Measurements from ENCODE around the gene POP4.
A peak's percentile ranks its signal among the peaks of the same experiment; 100 is the strongest.

Gene POP4

DNA sequence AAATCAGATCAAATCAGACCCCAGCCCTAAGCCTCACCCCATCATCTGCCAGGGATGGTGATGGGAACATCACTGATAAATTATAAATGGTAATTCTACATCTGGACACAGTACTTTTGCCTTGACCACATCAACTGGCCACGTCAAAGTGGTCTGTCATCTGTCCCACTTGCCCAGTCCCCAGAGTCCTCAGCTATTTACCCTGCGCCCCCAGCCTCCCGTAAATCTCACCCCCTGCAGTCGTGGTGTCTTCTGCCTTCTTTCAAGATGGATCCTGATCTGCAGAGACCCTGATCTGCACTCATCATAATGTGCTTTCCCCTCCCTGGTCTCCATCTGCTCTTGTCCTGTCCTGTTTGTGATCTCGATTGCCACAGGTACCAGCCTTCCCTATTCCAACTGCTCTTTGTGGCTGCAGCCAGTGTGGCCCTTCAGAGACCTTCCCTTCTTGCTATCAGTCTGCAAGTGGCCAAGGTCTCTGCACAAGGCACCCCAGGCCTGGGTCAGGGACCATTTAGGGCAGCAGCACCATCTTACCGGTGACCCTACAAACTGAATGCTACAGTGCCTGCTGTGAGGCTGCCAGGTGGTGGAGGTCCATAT lies 26.7 kb upstream of the POP4 start:
- Histone ChIP-seq H3K4me1 (ENCODE audit: control insufficient read depth, insufficient read depth, low read length) (peaks cover 30% of the 10 kb centered on the region), H3K27ac (ENCODE audit: extremely low read depth, low read depth, low read length) (no peak overlapping the region), H3K4me3 (ENCODE audit: low read depth, low read length) (no peak overlapping the region), H3K9me3 (ENCODE audit: control insufficient read depth, insufficient read depth, low read depth, low read length) (no peaks in the 10 kb centered on the region), H3K36me3 (ENCODE audit: control insufficient read depth in 2 of 2, insufficient read depth in 1 of 2, low read length in 2 of 2) (no peaks in the 10 kb centered on the region)
- CTCF ChIA-PET: no interaction called here
- TF ChIP-seq ZSCAN16 (tag by site-specific recombination; IDR thresholded peaks at IDR 0.05) (no peak), ZNF23 (tag by site-specific recombination; IDR thresholded peaks at IDR 0.05; ENCODE audit: borderline replicate concordance) (no peak), EGR2 (tag by site-specific recombination; IDR thresholded peaks at IDR 0.05; ENCODE audit: low read depth) (no peak), ATF2 (tag by site-specific recombination; IDR thresholded peaks at IDR 0.05; ENCODE audit: low read depth) (no peak)
- POLR2A ChIA-PET: no interaction called here

DNA sequence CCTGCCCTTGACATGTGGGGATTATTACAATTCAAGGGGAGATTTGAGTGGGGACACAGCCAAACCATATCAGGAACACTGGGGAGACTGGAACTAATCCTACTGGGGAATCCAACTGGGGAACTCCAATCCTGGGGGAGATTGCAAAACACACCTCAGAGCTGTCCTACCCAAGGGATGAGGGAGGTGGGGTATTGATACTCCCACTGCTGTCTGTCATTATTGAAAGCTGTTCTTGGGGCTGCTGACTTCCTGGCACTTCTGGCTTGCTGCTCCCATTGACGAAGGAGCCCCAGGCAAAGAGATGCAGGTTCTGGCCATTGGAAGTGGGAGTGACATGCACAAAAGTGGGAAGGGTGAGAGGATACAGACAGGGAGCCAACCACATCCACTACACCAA lies 24.7 kb upstream of the POP4 start:
- ChIA-PET POLR2A (no interaction called here), CTCF (no interaction called here)
- Histone ChIP-seq H3K4me1 (ENCODE audit: control insufficient read depth, insufficient read depth, low read length) (peaks cover 20% of the 10 kb centered on the region), H3K27ac (ENCODE audit: extremely low read depth, low read depth, low read length) (no peak overlapping the region), H3K9me3 (ENCODE audit: control insufficient read depth, insufficient read depth, low read depth, low read length) (peaks cover 2% of the 10 kb centered on the region), H3K4me3 (ENCODE audit: low read depth, low read length) (no peak overlapping the region), H3K36me3 (ENCODE audit: control insufficient read depth in 2 of 2, insufficient read depth in 1 of 2, low read length in 2 of 2) (no peaks in the 10 kb centered on the region)
- TF ChIP-seq ZNF560 (tag by site-specific recombination; IDR thresholded peaks at IDR 0.05; ENCODE audit: borderline replicate concordance) (0 out of 2 replicates have a peak, but pooled peaks have one; percentile 7), BCL11B (tag by site-specific recombination; IDR thresholded peaks at IDR 0.05; ENCODE audit: low read depth) (no peak), ZNF37A (tag by site-specific recombination; IDR thresholded peaks at IDR 0.05) (peak; percentile 99)

GRCh38 chr19:29583196-29583999 lies 22.7 kb upstream of the POP4 start:
- Histone ChIP-seq H3K27ac (ENCODE audit: extremely low read depth, low read depth, low read length) (no peak overlapping the region), H3K36me3 (ENCODE audit: control insufficient read depth in 2 of 2, insufficient read depth in 1 of 2, low read length in 2 of 2) (no peaks in the 10 kb centered on the region), H3K9me3 (ENCODE audit: control insufficient read depth, insufficient read depth, low read depth, low read length) (peaks cover 2% of the 10 kb centered on the region), H3K4me1 (ENCODE audit: control insufficient read depth, insufficient read depth, low read length) (peaks cover 18% of the 10 kb centered on the region), H3K4me3 (ENCODE audit: low read depth, low read length) (no peak overlapping the region)
- POLR2A ChIA-PET: interaction anchor here (0.6 to 1.7 kb wide), 6 partner anchors 11 to 478 kb away, joined by 3 to 12 read pairs (median 4); partner anchors contain the start of gene POP4
- CTCF ChIA-PET: interaction anchor here (0.6 to 1.7 kb wide), 6 partner anchors 13 to 367 kb away, joined by 3 to 14 read pairs (median 3); partner anchors contain the start of gene POP4
- TF ChIP-seq ZNF600 (tag by site-specific recombination; IDR thresholded peaks at IDR 0.05): peak; percentile 51
- TF ChIP-seq GLIS1 (tag by site-specific recombination; IDR thresholded peaks at IDR 0.05): peak; percentile 96
- TF ChIP-seq ZNF202 (tag by site-specific recombination; IDR thresholded peaks at IDR 0.05; ENCODE audit: borderline replicate concordance): no peak
- TF ChIP-seq, protein P1, sequence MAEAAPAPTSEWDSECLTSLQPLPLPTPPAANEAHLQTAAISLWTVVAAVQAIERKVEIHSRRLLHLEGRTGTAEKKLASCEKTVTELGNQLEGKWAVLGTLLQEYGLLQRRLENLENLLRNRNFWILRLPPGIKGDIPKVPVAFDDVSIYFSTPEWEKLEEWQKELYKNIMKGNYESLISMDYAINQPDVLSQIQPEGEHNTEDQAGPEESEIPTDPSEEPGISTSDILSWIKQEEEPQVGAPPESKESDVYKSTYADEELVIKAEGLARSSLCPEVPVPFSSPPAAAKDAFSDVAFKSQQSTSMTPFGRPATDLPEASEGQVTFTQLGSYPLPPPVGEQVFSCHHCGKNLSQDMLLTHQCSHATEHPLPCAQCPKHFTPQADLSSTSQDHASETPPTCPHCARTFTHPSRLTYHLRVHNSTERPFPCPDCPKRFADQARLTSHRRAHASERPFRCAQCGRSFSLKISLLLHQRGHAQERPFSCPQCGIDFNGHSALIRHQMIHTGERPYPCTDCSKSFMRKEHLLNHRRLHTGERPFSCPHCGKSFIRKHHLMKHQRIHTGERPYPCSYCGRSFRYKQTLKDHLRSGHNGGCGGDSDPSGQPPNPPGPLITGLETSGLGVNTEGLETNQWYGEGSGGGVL (tag by site-specific recombination; IDR thresholded peaks at IDR 0.05): no peak
- 0 out of 2 replicates have a peak, but pooled peaks have one; percentile 26 for TF ChIP-seq INSM2 (tag by site-specific recombination; IDR thresholded peaks at IDR 0.05)
- TF ChIP-seq, protein P2, sequence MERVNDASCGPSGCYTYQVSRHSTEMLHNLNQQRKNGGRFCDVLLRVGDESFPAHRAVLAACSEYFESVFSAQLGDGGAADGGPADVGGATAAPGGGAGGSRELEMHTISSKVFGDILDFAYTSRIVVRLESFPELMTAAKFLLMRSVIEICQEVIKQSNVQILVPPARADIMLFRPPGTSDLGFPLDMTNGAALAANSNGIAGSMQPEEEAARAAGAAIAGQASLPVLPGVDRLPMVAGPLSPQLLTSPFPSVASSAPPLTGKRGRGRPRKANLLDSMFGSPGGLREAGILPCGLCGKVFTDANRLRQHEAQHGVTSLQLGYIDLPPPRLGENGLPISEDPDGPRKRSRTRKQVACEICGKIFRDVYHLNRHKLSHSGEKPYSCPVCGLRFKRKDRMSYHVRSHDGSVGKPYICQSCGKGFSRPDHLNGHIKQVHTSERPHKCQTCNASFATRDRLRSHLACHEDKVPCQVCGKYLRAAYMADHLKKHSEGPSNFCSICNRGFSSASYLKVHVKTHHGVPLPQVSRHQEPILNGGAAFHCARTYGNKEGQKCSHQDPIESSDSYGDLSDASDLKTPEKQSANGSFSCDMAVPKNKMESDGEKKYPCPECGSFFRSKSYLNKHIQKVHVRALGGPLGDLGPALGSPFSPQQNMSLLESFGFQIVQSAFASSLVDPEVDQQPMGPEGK (tag by site-specific recombination; IDR thresholded peaks at IDR 0.05): peak; percentile 54; the same call in 1 of the 2 replicates
- TF ChIP-seq ZNF24 (tag by site-specific recombination; IDR thresholded peaks at IDR 0.05): peak; percentile 91
- peak; percentile 61 for TF ChIP-seq ZFHX2 (tag by site-specific recombination; conservative IDR thresholded peaks at IDR 0.05)
- TF ChIP-seq ZNF423 (tag by site-specific recombination; IDR thresholded peaks at IDR 0.05): no peak
- peak; percentile 64 for TF ChIP-seq ZNF513 (tag by site-specific recombination; IDR thresholded peaks at IDR 0.05)
- TF ChIP-seq PBX3 (CRISPR knock-in tag; IDR thresholded peaks at IDR 0.05): no peak
- TF ChIP-seq ZNF544 (tag by site-specific recombination; IDR thresholded peaks at IDR 0.05): no peak

All from HEK293 (cell line).